Measurements from ENCODE around the gene ABCA13.

- TF ChIP-seq CTCF (IDR thresholded peaks at IDR 0.05; ENCODE audit: insufficient read depth, low read length) (no peak), POLR2AphosphoS5 (IDR thresholded peaks at IDR 0.05; ENCODE audit: low read depth) (no peak), GABPA (IDR thresholded peaks at IDR 0.05; ENCODE audit: low read depth) (no peak)
Observed at GRCh38 chr7:48505466-48505865, 334.2 kb downstream of the ABCA13 start.
